GM19239 (cell line): ENCODE results near the gene NACC2.

ENCODE experiments used
- DNase-seq: peaks from one replicate; pipeline ENCODE4 v3.0.0; 2011; ENCODE audit warnings: low spot score; ENCODE audit not compliant: insufficient read length
- FAIRE-seq: peaks from 2 replicates; lab custom pipeline; 2011; peaks lifted over from hg19 to GRCh38; lab: Jason Lieb, UNC

The NACC2 gene

DNA sequence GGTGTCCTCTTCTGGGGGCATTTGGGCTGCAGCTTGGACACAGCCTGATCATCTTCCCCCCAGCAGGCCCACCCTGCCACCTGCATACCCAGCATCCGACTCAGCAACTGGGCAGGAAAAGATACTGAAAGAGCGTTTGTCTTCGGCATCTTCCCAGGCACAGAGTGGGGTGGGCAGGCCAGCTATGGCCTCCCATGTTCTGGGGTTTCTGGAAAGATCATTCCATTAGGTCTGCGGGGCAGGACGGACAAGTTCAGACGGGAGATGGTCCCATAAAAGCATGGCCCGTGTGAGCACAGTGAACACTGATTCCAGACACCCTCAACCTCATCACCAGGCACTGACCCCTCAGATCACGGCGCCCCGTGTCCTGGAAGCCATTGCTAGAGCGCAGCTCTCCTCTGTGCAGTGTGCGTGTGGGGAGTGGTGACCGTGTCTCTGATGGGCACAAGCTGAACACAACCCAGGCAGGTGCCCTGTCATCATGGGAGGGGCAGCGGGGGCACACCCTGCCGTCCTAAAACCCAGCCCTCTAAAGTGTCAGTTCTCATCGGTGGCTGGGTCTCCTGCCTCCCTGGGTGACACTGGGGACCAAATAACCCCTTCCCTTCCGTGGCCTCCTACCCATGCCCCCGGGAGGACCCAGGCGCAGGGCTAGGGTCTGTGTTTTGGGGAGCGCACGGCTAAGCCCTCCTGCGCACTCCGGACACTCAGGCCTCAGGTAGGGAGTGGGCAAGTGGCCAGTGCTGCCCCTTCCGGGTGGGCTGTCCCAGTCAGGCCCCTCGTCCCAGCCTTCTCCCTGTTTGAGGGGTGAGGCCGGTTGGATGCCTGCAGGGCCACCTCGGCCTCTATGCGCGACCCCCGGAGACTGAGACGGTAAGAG is 36.8 kb upstream of the NACC2 start:
- FAIRE-seq (no peak), DNase-seq (no peak)

DNA sequence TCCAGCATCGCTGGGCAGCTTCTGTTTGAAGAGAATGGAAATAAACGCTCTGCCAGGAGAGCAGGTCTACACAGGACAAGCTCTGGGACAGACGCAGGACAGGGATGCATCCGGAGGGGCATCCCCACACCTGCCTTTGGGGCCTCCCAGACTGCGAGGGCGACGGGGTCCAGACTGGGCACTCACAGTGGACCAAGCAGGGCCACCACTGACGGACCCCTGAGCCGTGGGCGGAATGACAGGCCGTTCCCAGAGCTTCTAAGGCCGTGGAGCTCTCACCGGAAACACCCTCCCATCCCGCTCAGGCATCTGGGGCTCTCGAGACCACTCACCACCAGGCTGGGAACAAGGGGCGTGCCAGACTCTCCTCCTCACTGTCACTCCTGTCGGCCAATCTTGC is 34.1 kb upstream of the NACC2 start:
- DNase-seq (no peak), FAIRE-seq (no peak)

DNA sequence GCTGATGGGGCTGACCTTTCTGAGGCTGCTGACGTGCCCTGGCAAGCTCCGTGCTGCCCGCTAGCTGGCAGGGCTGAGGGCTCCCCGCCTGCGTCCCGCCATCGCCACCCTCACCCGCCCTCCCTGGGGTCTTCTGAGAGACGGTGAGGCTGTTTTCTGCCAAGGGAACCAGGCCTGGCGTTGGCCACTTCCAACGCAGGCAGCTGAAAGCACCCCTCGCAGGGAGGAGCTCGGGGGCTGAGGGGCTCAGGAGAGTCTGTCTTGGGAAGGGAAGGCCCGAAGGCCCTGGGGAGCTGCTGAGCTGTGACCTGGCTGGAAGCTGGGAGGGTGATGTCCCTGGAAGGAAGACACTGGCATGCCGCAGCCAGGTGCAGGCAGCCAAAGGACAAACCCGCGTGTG is 33.3 kb upstream of the NACC2 start:
- DNase-seq: no peak
- FAIRE-seq: no peak

DNA sequence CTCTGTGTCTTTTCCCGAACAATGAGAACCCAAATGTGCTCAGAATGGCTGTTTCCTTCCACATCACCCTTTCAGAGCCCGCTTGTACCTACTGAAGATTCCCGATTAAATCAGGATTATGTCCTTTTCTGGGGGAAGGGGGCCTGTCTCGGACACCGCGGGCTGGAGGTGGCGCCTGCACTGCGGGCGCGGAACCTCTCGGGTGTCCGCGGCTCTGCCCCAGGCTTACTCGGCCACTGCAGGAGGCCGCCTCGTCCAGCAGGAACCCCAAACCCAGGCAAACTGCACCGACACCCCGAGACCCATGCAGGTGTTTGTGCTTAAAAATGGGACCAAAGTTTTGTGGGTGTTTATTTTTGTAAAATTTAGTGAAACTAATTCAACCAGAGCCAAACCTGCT is 32.2 kb upstream of the NACC2 start:
- FAIRE-seq: no peak
- DNase-seq: no peak

DNA sequence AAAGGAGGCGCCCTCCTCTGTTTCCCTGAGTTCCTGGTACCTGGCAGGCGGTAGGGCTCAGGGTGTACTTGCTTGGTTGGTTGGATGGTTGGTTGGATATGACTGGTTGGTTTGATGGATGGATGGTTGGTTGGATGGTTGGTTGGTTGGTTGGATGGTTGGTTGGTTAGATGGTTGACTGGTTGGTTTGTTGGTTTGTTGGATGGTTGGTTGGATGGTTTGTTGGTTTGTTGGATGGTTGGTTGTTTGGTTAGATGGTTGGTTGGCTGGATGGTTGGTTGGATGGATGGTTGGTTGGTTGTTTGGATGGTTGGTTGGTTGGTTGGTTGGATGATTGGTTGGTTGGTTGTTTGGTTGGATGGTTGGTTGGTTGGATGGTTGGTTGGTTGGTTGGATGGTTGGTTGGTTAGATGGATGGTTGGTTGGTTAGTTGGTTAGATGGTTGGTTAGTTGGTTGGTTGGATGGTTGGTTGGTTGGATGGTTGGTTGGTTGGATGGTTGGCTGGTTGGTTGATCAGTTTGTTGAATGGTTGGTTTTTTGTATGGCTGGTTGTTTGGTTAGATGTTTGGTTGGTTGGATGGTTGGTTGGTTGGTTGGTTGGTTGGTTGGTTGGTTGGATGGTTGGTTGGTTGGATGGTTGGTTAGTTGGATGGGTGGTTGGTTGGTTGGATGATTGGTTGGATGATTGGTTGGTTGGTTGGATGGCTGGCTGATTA is 30.0 kb upstream of the NACC2 start:
- no peak for DNase-seq
- no peak for FAIRE-seq

DNA sequence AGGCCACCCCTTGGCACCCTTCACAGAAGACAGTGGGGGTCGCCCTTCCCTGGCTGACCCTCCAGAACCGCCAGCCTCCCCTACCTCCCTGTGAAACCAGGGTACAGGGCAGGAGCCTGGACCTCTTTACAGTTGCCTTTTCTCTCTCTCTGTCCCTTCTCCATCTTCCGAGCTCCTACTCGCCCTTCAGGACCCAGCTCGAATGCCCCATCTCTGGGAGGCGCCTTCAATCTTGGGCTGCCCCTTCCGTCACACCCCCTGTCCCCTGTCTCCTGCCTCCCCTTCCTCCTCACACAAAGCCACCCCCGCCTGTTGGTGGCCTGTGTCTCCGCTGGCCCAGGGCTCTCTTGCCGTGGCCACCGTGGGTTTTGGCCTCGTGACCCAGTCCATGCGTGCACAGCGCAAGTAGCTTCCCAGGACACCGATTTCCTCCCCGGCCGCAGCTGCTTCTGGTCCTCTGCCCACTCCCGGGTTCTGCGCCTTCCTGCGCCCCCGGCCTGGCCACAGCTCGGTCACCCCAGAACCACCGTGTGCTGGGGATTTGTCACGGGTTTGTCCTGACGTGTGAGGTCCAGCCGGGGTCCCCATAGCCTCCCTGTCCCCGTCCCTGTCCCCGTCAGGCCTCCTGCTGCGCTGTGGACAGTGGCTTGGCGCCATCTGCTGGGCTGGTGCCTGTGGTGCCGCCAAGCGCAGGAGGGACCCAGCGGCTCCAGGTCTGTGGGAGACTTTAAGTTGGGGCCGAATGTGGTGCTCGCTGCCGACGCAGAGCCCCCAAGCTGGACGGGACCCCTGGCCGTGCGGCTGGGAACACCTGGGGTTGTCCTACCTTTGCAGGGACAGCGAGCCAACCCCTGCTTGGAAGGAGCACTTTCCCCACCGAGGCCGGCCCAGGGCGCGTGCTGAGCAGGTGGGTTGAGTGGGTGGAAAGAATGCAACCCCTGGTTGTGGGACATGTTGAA is 27.6 kb upstream of the NACC2 start:
- FAIRE-seq (peak; percentile 21), DNase-seq (peak; percentile 87)

DNA sequence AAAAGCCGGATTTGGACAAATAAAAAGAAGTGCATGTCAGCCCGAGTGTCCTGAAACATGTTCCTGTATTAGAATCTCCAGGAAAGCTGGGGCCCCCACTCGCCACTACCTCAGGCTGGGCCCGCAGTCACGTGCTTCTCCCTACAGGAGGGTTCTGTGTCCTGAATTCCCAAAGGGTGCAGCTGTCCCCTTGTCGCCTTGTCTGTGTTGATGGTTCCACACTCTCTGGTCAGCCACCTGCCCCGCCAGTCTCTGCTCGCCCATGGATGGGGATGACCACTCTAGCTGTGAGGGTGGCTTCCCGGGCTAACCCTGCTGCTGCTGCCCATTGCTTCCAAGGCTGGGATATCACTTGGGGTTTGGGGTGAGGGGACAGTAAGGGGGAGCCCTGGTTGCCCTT is 26.7 kb upstream of the NACC2 start:
- DNase-seq: no peak
- FAIRE-seq: no peak

DNA sequence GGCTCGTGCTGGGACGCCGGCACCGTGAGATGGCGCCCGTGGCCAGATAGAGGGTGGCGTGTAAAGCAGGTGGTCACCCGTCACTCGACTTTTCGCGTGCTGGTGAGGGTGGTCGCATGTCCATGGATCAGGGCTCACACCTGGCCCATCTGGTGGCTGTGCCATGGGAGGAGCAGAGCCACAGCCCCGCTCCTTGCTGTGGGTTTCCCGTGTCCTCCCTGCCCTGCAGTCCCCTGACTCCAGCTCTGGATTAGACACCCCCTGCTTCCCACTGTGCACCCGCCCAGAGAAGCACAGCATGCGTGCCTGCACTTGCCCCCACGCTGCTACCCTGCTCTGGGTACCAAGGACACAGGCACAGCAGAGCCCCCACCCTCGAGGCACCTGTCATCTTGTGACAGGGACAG is 25.4 kb upstream of the NACC2 start:
- no peak for FAIRE-seq
- no peak for DNase-seq

DNA sequence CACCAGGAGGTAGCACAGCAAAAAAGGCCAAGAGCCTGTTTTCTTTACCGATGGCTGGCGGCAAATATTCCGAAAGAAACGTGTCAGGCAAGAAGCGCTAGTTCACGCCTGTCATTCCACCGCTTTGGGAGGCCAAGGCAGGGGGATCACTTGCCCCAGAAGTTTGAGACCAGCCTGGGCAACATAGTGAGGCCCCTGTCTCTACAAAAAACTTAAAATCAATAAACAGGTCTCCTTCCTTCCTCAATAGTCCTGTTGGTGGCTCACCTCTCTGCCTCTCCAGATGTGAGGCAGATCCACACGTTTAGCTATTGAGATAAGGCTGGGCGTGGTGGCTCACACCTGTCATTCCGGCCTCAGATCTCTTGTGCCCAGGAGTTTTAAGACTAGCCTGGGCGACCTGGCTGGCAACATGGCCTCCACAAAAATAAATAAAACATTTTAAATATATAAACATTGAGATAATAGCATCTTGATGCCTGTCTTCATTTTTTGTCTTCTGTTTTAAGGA is 24.8 kb upstream of the NACC2 start:
- FAIRE-seq: no peak
- no peak for DNase-seq

DNA sequence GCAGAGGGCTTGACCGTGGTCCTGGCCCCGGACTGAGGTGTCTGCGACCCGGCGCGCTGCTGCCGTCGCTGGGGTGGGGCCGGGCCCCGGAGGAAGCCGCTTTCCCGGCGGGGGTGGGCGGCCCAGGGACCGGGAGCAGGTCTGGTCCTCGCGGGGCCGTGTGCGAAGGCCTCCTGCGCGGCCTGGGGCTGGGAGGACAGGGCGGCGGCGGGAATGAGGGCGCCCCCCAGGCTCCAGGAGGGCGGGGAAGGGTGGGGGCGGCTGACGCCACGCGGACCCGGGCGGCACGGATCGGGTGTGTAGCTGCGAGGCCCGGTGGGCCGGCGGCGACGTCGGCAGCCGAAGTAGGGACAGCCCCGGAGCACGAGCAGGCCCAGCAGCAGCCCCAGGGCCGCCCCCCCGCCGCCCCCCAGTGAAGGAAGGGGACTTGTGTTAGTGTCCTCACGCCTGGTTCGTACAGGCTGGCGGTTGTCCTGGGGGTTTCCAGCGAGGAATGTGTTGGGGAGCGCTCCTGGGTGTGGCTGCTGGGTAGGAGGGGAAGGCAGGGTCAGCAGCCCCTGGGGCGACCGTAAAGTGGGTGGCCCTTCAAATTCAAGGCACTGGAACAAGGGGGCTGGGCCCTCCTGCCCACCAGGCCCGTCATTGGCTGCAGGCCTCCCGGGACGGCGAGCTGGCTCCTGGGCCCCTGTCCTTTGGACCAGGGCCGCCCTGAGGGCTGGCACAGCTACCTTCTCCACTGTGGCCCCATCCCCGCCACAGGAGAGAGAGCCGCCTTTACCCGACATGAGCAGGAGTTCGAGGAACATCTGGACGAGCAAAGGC is 24.2 kb upstream of the NACC2 start:
- DNase-seq (no peak), FAIRE-seq (peak; percentile 21)

DNA sequence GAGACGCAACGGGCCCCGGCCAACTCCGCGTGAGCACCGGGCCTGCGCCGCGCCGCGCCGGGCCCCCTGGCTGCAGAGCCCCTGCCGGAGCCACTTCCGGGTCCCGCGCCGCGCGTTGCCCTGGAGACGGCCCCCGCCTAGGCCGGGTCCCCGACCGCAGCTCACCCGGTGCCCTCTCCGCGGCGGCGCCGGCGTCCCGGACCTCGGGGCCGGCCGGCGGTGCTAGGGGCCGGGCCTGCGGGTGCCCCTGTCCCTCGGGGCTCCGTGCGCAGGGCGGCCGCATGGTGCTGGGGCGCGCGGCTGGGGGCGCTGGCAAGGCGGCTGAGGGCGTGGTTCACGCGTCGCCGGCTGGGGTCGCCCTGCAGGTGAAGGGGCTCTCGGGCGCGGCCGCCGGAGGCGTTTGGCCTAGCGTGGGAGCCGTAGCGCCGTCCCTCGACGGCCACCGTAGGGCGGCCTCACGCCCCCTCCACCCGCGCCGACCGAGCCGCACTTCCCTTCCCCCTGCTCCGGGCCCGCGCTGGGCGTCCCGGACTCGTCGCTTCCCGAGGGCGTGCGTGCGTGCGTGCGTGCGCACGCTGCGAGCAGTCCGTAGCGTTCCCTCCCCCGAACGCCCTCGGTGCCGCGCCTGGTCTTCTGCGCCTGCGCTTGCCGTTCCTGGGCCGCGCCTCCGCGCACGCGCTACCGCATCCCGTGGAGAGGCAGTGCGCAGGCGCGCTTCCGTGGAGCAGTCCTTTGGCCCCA is 23.4 kb upstream of the NACC2 start, which contains the start of gene TMEM250:
Gene TMEM250 (minus strand): TSS at position 556 of the 741 bp plus-strand sequence. CDS start 1,975 bp downstream, outside the sequence.
- DNase-seq (peak; percentile 95), FAIRE-seq (peak; percentile 86)

DNA sequence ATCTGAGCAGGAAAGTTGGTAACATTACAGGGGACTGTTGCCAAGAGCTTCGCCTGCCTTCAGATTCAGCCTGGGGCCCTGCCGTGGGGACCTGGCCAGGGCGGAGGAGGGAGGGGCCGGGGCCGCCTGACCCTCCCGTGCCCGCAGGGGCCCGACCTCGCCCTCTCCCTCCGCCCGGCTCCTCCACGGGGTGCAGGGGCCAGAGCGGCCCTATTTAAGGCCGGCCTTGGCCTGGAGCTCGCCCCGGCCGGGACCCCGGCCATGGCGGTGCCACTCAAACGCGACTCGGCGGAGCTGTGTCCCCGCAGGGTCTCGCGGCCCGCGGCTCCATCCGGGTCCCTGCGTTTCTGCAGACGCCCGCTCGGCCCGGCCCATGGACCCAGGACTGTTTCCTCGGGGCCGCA is 22.8 kb upstream of the NACC2 start:
- DNase-seq (no peak), FAIRE-seq (no peak)

DNA sequence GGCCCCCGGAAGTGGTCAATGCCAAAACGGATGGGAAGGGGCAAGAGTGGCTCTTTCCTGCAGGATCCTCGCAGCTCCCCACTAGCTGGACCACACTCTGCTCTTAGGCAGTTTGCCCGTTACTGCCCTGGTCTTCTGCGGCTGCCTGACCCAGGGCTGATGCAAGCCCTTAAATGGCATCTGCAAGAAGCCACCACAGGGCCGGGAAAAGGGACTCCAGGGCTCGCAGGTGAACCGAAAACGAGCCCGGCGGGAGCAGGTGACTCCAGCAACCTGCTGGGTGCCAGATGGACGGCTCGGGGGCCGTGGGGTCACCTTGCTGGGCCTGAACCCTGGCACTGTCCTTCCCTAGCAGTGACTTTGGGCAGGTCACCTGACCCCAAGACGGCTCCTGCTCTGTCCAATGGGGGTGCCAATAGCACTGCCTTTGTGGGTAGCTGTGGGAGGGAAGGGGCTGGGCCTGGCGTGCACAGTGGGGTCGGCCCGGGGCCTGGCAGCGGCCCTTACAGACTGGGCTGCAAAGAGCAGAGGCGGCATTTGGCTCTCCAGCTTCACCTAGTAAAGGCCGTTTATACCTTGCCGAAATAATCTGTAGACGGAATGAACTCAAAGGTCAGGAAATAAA is 22.3 kb upstream of the NACC2 start:
- DNase-seq (no peak), FAIRE-seq (peak; percentile 84)

DNA sequence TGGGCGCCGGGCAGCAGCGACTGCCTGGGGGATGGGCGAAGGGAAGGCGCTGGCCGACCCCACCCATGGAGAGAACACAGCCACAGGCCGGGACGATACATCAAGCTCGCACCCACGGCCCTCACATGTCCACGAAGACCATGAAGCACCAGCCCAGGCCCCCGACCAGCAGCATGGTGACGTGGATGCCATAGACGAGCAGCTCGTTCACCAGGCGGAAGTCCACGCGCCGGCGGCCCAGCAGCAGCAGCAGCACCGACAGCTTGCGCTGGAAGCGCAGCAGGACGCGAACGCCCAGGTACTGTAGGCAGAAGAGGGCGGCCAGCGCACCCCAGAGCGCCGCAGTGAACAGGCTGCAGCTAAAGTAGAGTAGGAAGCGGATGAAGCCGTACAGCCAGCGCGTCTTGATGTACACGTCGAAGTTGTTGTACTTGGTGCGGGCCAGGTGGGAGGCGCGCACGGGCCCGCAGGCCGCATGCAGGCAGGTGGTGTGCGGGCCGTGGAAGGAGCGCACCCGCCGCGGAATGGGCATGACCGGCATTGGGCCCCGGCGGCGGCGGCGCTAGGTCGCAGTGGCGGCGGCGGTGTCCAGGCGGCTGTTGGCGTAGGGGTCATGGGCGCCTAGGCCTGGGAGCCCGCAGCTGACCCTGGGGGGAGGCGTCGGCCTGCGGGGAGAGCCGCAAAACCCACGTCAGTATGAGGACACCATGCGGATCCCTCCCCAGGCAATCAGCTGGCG is 21.4 kb upstream of the NACC2 start:
- FAIRE-seq (no peak), DNase-seq (no peak)

DNA sequence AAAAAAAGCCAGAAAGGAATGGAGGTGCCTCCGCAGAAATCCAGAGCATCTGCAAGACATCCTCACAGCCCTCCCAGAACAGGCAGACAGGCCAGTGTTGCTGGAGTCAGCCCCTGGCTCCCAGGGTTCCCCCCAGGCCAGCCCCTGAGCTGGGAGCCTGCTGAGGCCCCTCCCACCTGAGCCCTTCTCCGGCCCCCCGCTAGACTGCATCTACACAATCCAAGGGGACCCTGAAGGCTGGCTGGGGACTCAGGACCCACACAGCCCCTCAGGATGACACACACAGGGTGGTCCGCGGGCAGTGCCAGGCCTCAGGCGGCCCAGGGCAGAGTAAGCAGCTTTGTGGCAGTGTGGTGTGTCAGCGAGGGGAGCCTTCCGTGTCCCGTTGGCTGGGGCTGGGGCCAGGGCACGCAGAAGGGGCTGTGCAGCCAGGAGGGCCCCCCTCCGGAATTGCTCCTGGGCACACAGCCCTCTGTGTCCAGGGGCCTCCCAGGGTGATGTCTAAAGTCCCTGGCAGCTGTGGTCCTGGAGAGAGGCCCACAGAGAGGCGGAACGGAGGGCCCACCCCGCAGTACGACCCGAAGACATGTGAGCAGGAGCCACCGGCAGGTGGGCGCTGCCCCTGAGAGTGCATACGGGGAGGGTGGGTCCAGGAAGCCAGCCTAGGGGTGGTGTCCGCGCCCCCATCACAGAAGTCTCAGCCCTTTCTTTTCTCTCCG is 20.7 kb upstream of the NACC2 start:
- no peak for FAIRE-seq
- no peak for DNase-seq

DNA sequence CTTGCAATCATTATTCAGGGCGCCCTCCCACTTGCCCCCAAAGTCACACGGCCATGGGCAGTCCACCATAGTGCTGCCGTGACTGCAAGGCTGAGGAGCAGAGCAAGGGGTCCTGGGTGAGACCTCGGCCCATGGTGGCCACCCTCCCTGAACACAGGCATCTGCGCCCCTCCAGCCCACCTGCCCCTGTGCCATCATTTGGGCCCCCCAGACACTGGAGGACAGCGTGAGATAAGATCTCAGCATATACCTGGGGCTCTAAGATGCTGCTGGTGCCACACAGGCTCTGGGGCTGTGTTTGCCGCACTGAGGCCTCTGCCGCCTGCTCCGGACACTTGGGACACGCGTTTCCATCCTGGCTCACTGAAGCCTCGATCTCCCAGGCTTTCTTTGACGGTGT is 20.1 kb upstream of the NACC2 start:
- no peak for FAIRE-seq
- DNase-seq: no peak

DNA sequence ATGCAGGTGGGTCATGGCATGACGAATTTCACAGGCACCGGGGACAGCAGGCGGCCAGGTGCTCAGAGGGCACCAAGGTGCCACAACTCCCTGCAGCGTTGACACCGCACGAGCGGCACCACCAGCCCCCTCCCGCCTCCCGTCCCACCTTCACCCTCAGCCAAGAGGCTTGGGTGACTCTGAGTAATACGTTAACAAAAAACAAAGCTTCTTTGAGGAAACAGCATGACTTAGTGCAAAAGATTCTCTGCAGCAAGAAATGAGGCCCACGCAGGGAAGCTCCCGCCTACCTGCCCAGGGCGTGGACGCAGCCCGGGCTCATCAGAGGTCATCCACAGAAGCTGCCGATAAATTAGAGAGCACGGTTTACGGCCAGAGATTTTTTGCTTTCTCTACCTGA is 19.5 kb upstream of the NACC2 start:
- no peak for FAIRE-seq

More for the DNA sequence above, 19.5 kb upstream of the NACC2 start:
- no peak for DNase-seq
